PC-9 (cell line): ENCODE data around the gene HBS1L. TPM values are rescaled to one million over a fixed set of nuclear protein-coding genes. Genes with fewer than 3 reads are reported as not detected.

ENCODE experiments used
- BruUV-seq: library from RNA; stranded (reverse); fragments of 400-500 nt; replicated peaks from 2 replicates; lab custom pipeline; 2021; lab: Mats Ljungman, UMichigan
- CTCF ChIA-PET: fragments of 300-600 bp; sonication (Branson Sonifier 250); formaldehyde crosslinking; loops from one replicate; lab custom pipeline; 2022; ENCODE audit warnings: antibody characterized with exemption; lab: Charles Lee
- POLR2A ChIA-PET: fragments of 300-600 bp; sonication (Branson Sonifier 250); formaldehyde crosslinking; loops from one replicate; lab custom pipeline; 2022; ENCODE audit warnings: antibody characterized with exemption; ENCODE audit not compliant: unreplicated experiment; lab: Charles Lee
- DNase-seq, 2 experiments: peaks; one replicate each; pipeline versions ENCODE4 v3.0.0 to v3.0.0-alpha.2; 2015 to 2022; ENCODE audit warnings: mixed read lengths in 1 of 2
- H2AFZ ChIP-seq: fragments of 200-600 bp; sonication (generic); 2 replicates; pipeline ENCODE4 v1.8.1; 2017; ENCODE audit warnings: antibody characterized with exemption
- H3F3A ChIP-seq: fragments of 200-600 bp; sonication (generic); 2 replicates; pipeline ENCODE4 v1.8.1; 2017; ENCODE audit warnings: antibody characterized with exemption, mild to moderate bottlenecking, low read depth; ENCODE audit not compliant: insufficient read depth
- H3K27ac ChIP-seq: fragments of 200-600 bp; sonication (generic); 2 replicates; pipeline ENCODE4 v1.6.1; 2016; ENCODE audit warnings: mixed run types
- H3K27me3 ChIP-seq: fragments of 200-600 bp; sonication (generic); 2 replicates; pipeline ENCODE4 v1.6.1; 2016; ENCODE audit warnings: low read depth, mixed run types; ENCODE audit not compliant: insufficient read depth
- H3K36me3 ChIP-seq: fragments of 200-600 bp; sonication (generic); 2 replicates; pipeline ENCODE4 v1.6.1; 2016; ENCODE audit warnings: low read depth, mixed run types
- H3K4me1 ChIP-seq: fragments of 200-600 bp; sonication (generic); replicated peaks from 2 replicates; pipeline ENCODE4 v1.6.1; 2016; ENCODE audit warnings: mixed run types; ENCODE audit not compliant: insufficient read depth
- H3K4me2 ChIP-seq: fragments of 200-600 bp; sonication (generic); 2 replicates; pipeline ENCODE4 v1.6.1; 2017; ENCODE audit warnings: mixed run types
- H3K4me3 ChIP-seq: fragments of 200-600 bp; sonication (generic); 2 replicates; pipeline ENCODE4 v1.6.1; 2016; ENCODE audit warnings: mixed run types
- H3K79me2 ChIP-seq: fragments of 200-600 bp; sonication (generic); 2 replicates; pipeline ENCODE4 v1.6.1; 2017; ENCODE audit warnings: low read depth, mixed run types
- H3K9me2 ChIP-seq: fragments of 200-600 bp; sonication (generic); 2 replicates; pipeline ENCODE4 v1.8.1; 2017; ENCODE audit warnings: mild to moderate bottlenecking; ENCODE audit not compliant: insufficient read depth
- H3K9me3 ChIP-seq: fragments of 200-600 bp; sonication (generic); 2 replicates; pipeline ENCODE4 v1.8.1; 2016; ENCODE audit warnings: low read depth; ENCODE audit not compliant: insufficient read depth
- H4K20me1 ChIP-seq: fragments of 200-600 bp; sonication (generic); 2 replicates; pipeline ENCODE4 v1.8.1; 2017; ENCODE audit not compliant: insufficient read depth
- CTCF ChIP-seq: fragments of 200-600 bp; sonication (generic); conservative IDR thresholded peaks from 2 replicates; pipeline ENCODE4 v1.6.1; 2017; ENCODE audit warnings: mixed run types, antibody characterized with exemption, mild to moderate bottlenecking, moderate library complexity
- EZH2 ChIP-seq: fragments of 200-600 bp; sonication (generic); IDR thresholded peaks from 2 replicates; pipeline ENCODE4 v1.8.0; 2017; ENCODE audit warnings: antibody characterized with exemption, low read depth
- intact Hi-C: fragments of 100-400 bp; cut with micrococcal nuclease; formaldehyde crosslinking; loops from one replicate; pipeline ENCODE4 v1.10.0; 2022; ENCODE audit not compliant: unreplicated experiment
- total RNA-seq: library from RNA; stranded (reverse); gene quantifications from 2 replicates; pipeline ENCODE4 v1.2.3, GENCODE V29; 2021

Gene HBS1L
- total RNA-seq, 1 experiment from 2014 or later, result 84.4 TPM

GRCh38 chr6:135092724-135093123 lies 38.1 kb upstream of the HBS1L start:
- Histone ChIP-seq H3K36me3 (no peaks in the 10 kb centered on the region), H3K27ac (no peak overlapping the region), H3K9me2 (no peaks in the 10 kb centered on the region), H3K4me2 (no peak overlapping the region), H3K79me2 (no peaks in the 10 kb centered on the region), H3K27me3 (no peaks in the 10 kb centered on the region), H4K20me1 (no peaks in the 10 kb centered on the region), H3K9me3 (no peaks in the 10 kb centered on the region), H3K4me3 (no peak overlapping the region), H3F3A (no peaks in the 10 kb centered on the region), H2AFZ (no peak overlapping the region), H3K4me1 (peaks cover 9% of the 10 kb centered on the region)
- no peak for DNase-seq
- CTCF ChIA-PET, result no interaction called here
- POLR2A ChIA-PET, result interaction anchor here (0.7 kb wide), 1 partner anchor 779 kb away, joined by 4 read pairs; no protein-coding TSS in a partner anchor
- BruUV-seq, result no TSS peak
- TF ChIP-seq CTCF (no peak), EZH2 (no peak)
- intact Hi-C loops, result no loop called here

- no peaks in the 10 kb centered on the region for H3F3A ChIP-seq
- no peaks in the 10 kb centered on the region for H3K79me2 ChIP-seq
- intact Hi-C loops, result no loop called here
- H3K4me1 ChIP-seq, result peaks cover 9% of the 10 kb centered on the region
- no peak for DNase-seq
- no peaks in the 10 kb centered on the region for H3K36me3 ChIP-seq
- ChIA-PET CTCF (no interaction called here), POLR2A (no interaction called here)
- H2AFZ ChIP-seq, result no peak overlapping the region
- H4K20me1 ChIP-seq, result no peaks in the 10 kb centered on the region
- H3K4me3 ChIP-seq, result no peak overlapping the region
- H3K27me3 ChIP-seq, result no peaks in the 10 kb centered on the region
- BruUV-seq, result no TSS peak
- no peak overlapping the region for H3K27ac ChIP-seq
- no peak overlapping the region for H3K4me2 ChIP-seq
- TF ChIP-seq CTCF, result no peak
- TF ChIP-seq EZH2, result no peak
- H3K9me3 ChIP-seq, result no peaks in the 10 kb centered on the region
- H3K9me2 ChIP-seq, result no peaks in the 10 kb centered on the region
Observed at GRCh38 chr6:135090819-135091218, 36.2 kb upstream of the HBS1L start.

- no peak overlapping the region for H3K27ac ChIP-seq
- no TSS peak for BruUV-seq
- no peaks in the 10 kb centered on the region for H3K27me3 ChIP-seq
- H3K4me3 ChIP-seq, result no peak overlapping the region
- POLR2A ChIA-PET, result no interaction called here
- no peak for DNase-seq
- H3K9me3 ChIP-seq, result no peaks in the 10 kb centered on the region
- no peaks in the 10 kb centered on the region for H3K79me2 ChIP-seq
- no peak overlapping the region for H2AFZ ChIP-seq
- intact Hi-C loops, result no loop called here
- H4K20me1 ChIP-seq, result no peaks in the 10 kb centered on the region
- no peaks in the 10 kb centered on the region for H3F3A ChIP-seq
- CTCF ChIA-PET, result no interaction called here
- H3K4me1 ChIP-seq, result peaks cover 6% of the 10 kb centered on the region
- no peaks in the 10 kb centered on the region for H3K9me2 ChIP-seq
- H3K4me2 ChIP-seq, result no peak overlapping the region
- H3K36me3 ChIP-seq, result no peaks in the 10 kb centered on the region
- TF ChIP-seq EZH2 (no peak), CTCF (no peak)
Observed at GRCh38 chr6:135089901-135090300, 35.3 kb upstream of the HBS1L start.
